ENCODE data around the gene CAMK2A. TPM values are rescaled to one million over a fixed set of nuclear protein-coding genes. Genes with fewer than 3 reads are reported as not detected.

Gene CAMK2A
- total and polyA plus RNA-seq, 2 experiments from 2014 or later = 0.18 TPM; not detected in 1

DNA sequence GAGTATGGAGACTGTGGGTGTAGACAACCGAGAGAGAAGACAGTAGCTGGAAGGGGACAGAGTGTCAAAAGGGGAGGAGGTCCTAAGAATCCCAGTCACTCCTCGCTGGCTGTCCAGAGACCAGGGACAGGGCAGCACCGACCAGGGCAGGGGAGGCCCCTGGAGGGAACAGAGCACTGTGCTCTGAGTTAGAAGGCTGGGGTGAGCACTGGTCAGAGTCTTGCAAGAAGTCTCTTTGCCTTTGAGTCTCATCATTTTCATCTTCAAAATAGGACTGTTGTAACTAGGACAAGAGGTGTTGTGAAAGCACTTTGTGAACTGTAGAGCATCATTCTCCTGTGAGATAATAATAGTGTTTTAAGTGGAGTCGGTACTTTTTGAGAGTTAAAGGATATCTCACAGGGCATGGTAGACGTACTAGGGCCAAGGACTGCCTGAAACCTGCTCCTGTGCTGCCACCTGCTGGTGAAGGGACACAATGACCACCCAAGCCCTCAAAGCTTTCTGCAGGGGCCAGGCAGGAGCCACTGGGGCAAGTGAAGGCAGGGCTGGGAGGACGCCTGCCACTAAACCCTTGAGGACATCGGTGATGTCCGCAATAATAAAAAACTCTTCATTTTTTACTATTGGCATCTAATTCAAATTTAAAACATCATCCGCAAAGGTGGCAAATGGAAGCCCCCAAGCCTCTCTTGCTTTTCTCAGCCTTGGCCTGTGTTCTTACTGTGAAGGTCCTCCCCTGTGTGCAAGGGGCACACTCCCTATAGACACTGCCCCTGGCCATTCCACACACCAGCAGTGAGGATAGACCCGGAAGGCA lies 71.5 kb downstream of the CAMK2A start:
- Histone ChIP-seq H4K20me1 (replicated peaks; ENCODE audit: insufficient read depth) (no peaks in the 10 kb centered on the region), H3K4me1 (ENCODE audit: insufficient read depth) (no peaks in the 10 kb centered on the region; the same call in 1 of the 2 replicates), H3K79me2 (replicated peaks; ENCODE audit: insufficient read depth) (no peaks in the 10 kb centered on the region), H3K36me3 (ENCODE audit: insufficient read depth) (no peaks in the 10 kb centered on the region), H3K27me3 (ENCODE audit: insufficient read depth) (no peaks in the 10 kb centered on the region), H3K27ac (ENCODE audit: low read depth) (no peak overlapping the region), H3K4me3 (no peak overlapping the region), H2AFZ (no peak overlapping the region), H3K4me2 (no peak overlapping the region), H3K9me2 (ENCODE audit: insufficient read depth) (no peaks in the 10 kb centered on the region), H3F3A (replicated peaks; ENCODE audit: low read depth) (no peaks in the 10 kb centered on the region)
- no peak overlapping the region for H3K27ac Mint-ChIP-seq
- no peaks in the 10 kb centered on the region for H3K36me3 Mint-ChIP-seq (ENCODE audit: low read depth)
- TF ChIP-seq, protein P1, sequence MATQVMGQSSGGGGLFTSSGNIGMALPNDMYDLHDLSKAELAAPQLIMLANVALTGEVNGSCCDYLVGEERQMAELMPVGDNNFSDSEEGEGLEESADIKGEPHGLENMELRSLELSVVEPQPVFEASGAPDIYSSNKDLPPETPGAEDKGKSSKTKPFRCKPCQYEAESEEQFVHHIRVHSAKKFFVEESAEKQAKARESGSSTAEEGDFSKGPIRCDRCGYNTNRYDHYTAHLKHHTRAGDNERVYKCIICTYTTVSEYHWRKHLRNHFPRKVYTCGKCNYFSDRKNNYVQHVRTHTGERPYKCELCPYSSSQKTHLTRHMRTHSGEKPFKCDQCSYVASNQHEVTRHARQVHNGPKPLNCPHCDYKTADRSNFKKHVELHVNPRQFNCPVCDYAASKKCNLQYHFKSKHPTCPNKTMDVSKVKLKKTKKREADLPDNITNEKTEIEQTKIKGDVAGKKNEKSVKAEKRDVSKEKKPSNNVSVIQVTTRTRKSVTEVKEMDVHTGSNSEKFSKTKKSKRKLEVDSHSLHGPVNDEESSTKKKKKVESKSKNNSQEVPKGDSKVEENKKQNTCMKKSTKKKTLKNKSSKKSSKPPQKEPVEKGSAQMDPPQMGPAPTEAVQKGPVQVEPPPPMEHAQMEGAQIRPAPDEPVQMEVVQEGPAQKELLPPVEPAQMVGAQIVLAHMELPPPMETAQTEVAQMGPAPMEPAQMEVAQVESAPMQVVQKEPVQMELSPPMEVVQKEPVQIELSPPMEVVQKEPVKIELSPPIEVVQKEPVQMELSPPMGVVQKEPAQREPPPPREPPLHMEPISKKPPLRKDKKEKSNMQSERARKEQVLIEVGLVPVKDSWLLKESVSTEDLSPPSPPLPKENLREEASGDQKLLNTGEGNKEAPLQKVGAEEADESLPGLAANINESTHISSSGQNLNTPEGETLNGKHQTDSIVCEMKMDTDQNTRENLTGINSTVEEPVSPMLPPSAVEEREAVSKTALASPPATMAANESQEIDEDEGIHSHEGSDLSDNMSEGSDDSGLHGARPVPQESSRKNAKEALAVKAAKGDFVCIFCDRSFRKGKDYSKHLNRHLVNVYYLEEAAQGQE (IDR thresholded peaks at IDR 0.05; ENCODE audit: unreplicated experiment) = no peak
- TF ChIP-seq, protein P2, sequence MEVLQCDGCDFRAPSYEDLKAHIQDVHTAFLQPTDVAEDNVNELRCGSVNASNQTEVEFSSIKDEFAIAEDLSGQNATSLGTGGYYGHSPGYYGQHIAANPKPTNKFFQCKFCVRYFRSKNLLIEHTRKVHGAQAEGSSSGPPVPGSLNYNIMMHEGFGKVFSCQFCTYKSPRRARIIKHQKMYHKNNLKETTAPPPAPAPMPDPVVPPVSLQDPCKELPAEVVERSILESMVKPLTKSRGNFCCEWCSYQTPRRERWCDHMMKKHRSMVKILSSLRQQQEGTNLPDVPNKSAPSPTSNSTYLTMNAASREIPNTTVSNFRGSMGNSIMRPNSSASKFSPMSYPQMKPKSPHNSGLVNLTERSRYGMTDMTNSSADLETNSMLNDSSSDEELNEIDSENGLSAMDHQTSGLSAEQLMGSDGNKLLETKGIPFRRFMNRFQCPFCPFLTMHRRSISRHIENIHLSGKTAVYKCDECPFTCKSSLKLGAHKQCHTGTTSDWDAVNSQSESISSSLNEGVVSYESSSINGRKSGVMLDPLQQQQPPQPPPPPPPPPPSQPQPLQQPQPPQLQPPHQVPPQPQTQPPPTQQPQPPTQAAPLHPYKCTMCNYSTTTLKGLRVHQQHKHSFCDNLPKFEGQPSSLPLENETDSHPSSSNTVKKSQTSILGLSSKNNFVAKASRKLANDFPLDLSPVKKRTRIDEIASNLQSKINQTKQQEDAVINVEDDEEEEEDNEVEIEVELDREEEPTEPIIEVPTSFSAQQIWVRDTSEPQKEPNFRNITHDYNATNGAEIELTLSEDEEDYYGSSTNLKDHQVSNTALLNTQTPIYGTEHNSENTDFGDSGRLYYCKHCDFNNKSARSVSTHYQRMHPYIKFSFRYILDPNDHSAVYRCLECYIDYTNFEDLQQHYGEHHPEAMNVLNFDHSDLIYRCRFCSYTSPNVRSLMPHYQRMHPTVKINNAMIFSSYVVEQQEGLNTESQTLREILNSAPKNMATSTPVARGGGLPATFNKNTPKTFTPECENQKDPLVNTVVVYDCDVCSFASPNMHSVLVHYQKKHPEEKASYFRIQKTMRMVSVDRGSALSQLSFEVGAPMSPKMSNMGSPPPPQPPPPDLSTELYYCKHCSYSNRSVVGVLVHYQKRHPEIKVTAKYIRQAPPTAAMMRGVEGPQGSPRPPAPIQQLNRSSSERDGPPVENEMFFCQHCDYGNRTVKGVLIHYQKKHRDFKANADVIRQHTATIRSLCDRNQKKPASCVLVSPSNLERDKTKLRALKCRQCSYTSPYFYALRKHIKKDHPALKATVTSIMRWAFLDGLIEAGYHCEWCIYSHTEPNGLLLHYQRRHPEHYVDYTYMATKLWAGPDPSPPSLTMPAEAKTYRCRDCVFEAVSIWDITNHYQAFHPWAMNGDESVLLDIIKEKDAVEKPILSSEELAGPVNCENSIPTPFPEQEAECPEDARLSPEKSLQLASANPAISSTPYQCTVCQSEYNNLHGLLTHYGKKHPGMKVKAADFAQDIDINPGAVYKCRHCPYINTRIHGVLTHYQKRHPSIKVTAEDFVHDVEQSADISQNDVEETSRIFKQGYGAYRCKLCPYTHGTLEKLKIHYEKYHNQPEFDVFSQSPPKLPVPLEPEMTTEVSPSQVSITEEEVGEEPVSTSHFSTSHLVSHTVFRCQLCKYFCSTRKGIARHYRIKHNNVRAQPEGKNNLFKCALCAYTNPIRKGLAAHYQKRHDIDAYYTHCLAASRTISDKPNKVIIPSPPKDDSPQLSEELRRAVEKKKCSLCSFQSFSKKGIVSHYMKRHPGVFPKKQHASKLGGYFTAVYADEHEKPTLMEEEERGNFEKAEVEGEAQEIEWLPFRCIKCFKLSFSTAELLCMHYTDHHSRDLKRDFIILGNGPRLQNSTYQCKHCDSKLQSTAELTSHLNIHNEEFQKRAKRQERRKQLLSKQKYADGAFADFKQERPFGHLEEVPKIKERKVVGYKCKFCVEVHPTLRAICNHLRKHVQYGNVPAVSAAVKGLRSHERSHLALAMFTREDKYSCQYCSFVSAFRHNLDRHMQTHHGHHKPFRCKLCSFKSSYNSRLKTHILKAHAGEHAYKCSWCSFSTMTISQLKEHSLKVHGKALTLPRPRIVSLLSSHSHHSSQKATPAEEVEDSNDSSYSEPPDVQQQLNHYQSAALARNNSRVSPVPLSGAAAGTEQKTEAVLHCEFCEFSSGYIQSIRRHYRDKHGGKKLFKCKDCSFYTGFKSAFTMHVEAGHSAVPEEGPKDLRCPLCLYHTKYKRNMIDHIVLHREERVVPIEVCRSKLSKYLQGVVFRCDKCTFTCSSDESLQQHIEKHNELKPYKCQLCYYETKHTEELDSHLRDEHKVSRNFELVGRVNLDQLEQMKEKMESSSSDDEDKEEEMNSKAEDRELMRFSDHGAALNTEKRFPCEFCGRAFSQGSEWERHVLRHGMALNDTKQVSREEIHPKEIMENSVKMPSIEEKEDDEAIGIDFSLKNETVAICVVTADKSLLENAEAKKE (CRISPR knock-in tag; IDR thresholded peaks at IDR 0.05) = no peak
- TF ChIP-seq, protein P3, sequence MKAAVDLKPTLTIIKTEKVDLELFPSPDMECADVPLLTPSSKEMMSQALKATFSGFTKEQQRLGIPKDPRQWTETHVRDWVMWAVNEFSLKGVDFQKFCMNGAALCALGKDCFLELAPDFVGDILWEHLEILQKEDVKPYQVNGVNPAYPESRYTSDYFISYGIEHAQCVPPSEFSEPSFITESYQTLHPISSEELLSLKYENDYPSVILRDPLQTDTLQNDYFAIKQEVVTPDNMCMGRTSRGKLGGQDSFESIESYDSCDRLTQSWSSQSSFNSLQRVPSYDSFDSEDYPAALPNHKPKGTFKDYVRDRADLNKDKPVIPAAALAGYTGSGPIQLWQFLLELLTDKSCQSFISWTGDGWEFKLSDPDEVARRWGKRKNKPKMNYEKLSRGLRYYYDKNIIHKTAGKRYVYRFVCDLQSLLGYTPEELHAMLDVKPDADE (IDR thresholded peaks at IDR 0.05) = no peak
- TF ChIP-seq, protein P4, sequence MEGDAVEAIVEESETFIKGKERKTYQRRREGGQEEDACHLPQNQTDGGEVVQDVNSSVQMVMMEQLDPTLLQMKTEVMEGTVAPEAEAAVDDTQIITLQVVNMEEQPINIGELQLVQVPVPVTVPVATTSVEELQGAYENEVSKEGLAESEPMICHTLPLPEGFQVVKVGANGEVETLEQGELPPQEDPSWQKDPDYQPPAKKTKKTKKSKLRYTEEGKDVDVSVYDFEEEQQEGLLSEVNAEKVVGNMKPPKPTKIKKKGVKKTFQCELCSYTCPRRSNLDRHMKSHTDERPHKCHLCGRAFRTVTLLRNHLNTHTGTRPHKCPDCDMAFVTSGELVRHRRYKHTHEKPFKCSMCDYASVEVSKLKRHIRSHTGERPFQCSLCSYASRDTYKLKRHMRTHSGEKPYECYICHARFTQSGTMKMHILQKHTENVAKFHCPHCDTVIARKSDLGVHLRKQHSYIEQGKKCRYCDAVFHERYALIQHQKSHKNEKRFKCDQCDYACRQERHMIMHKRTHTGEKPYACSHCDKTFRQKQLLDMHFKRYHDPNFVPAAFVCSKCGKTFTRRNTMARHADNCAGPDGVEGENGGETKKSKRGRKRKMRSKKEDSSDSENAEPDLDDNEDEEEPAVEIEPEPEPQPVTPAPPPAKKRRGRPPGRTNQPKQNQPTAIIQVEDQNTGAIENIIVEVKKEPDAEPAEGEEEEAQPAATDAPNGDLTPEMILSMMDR (conservative IDR thresholded peaks at IDR 0.05; ENCODE audit: low read depth in 2 of 2) = peak; percentile 91 to 99
- TF ChIP-seq STAT1 (IDR thresholded peaks at IDR 0.05; ENCODE audit: unreplicated experiment) = no peak
- H3K9me3 Mint-ChIP-seq = no peaks in the 10 kb centered on the region
- H3K4me3 Mint-ChIP-seq = no peak overlapping the region
- ATAC-seq = peak; percentile 94
- peak; percentile 87 for DNase-seq (ENCODE audit: low spot score)
- H3K27me3 Mint-ChIP-seq (ENCODE audit: insufficient read depth, low read depth, poor library complexity) = peaks cover 16% of the 10 kb centered on the region
- peaks cover 11% of the 10 kb centered on the region for H3K4me1 Mint-ChIP-seq
